HEK293 (cell line): ENCODE measurements around the gene PPP1CA.
A peak's percentile ranks its signal among the peaks of the same experiment; 100 is the strongest.

ENCODE experiments used
- CTCF ChIA-PET: fragments of 350-600 bp; formaldehyde crosslinking; extraction: SDS; loops from one replicate; lab custom pipeline; 2021; ENCODE audit warnings: antibody characterized with exemption; lab: Yijun Ruan, JAX
- POLR2A ChIA-PET: fragments of 300-600 bp; formaldehyde crosslinking; extraction: SDS; loops from one replicate; lab custom pipeline; 2020; ENCODE audit warnings: antibody characterized with exemption, inconsistent platforms; lab: Yijun Ruan, JAX
- H3K27ac ChIP-seq: fragments of 200-500 bp; sonication (Bioruptor generic); 2 replicates; pipeline ENCODE4 v1.5.1; 2014; ENCODE audit warnings: low read depth, low read length, control low read depth, inconsistent platforms; ENCODE audit errors: extremely low read depth
- H3K36me3 ChIP-seq, 2 experiments: fragments of 200-500 bp in 1 of 2; sonication (Bioruptor generic) in 1 of 2; 1 replicate in 1 of 2; 2 replicates in 1 of 2; pipeline ENCODE4 v1.5.1; 2014 to 2017; ENCODE audit warnings: inconsistent platforms in 2 of 2, low read length in 2 of 2; ENCODE audit not compliant: control insufficient read depth in 2 of 2, insufficient read depth in 1 of 2
- H3K4me1 ChIP-seq: fragments of 200-500 bp; sonication (Bioruptor generic); 2 replicates; pipeline ENCODE4 v1.5.1; 2014; ENCODE audit warnings: mild to moderate bottlenecking, low read length, inconsistent platforms; ENCODE audit not compliant: control insufficient read depth, insufficient read depth
- H3K4me3 ChIP-seq: 2 replicates; pipeline ENCODE4 v1.5.1; 2011; ENCODE audit warnings: low read depth, mild to moderate bottlenecking, control low read depth, low read length, moderate library complexity
- H3K9me3 ChIP-seq: fragments of 200-500 bp; sonication (Bioruptor generic); 2 replicates; pipeline ENCODE4 v1.5.1; 2014; ENCODE audit warnings: low read depth, low read length, inconsistent platforms; ENCODE audit not compliant: control insufficient read depth, insufficient read depth
- BCL11B ChIP-seq: fragments of 450-650 bp; formaldehyde crosslinking; IDR thresholded peaks from 2 replicates; pipeline ENCODE4 v1.5.1; 2016; ENCODE audit warnings: low read depth, missing biosample characterization, missing genetic modification characterization
- FEZF1 ChIP-seq: fragments of 450-650 bp; formaldehyde crosslinking; IDR thresholded peaks from 2 replicates; pipeline ENCODE4 v1.5.1; 2016; ENCODE audit warnings: missing biosample characterization, missing genetic modification characterization
- GLI2 ChIP-seq: fragments of 450-650 bp; formaldehyde crosslinking; IDR thresholded peaks from 2 replicates; pipeline ENCODE4; 2017; ENCODE audit warnings: missing biosample characterization, missing genetic modification characterization, low read depth, borderline replicate concordance
- HOXD13 ChIP-seq: sonication (generic); formaldehyde crosslinking; IDR thresholded peaks from 2 replicates; pipeline ENCODE4 v1.8.0; 2022; ENCODE audit warnings: missing genetic modification reagents, borderline replicate concordance
- KLF10 ChIP-seq: fragments of 450-650 bp; IDR thresholded peaks from 2 replicates; pipeline ENCODE4 v1.5.1; 2018; ENCODE audit warnings: missing biosample characterization, mild to moderate bottlenecking, missing genetic modification characterization
- KLF9 ChIP-seq: fragments of 450-650 bp; formaldehyde crosslinking; IDR thresholded peaks from 2 replicates; pipeline ENCODE4 v1.5.1; 2016; ENCODE audit warnings: missing biosample characterization, missing genetic modification characterization, low read depth
- PRDM4 ChIP-seq: fragments of 450-650 bp; formaldehyde crosslinking; IDR thresholded peaks from 2 replicates; pipeline ENCODE4 v1.5.1; 2017; ENCODE audit warnings: missing biosample characterization, missing genetic modification characterization
- SALL2 ChIP-seq: fragments of 450-650 bp; formaldehyde crosslinking; IDR thresholded peaks from 2 replicates; pipeline ENCODE4 v1.5.0; 2017; ENCODE audit warnings: missing biosample characterization, mild to moderate bottlenecking, missing genetic modification characterization, borderline replicate concordance
- SP3 ChIP-seq: fragments of 450-650 bp; formaldehyde crosslinking; IDR thresholded peaks from 2 replicates; pipeline ENCODE4 v1.5.1; 2016; ENCODE audit warnings: missing biosample characterization, missing genetic modification characterization
- TCF7L2 ChIP-seq: IDR thresholded peaks from 2 replicates; pipeline ENCODE4 v1.6.1; 2011; ENCODE audit warnings: low read depth, mild to moderate bottlenecking, inconsistent platforms, low read length, moderate library complexity, borderline replicate concordance
- ZBTB8A ChIP-seq: fragments of 450-650 bp; formaldehyde crosslinking; IDR thresholded peaks from 2 replicates; pipeline ENCODE4 v1.5.1; 2016; ENCODE audit warnings: missing biosample characterization, missing genetic modification characterization
- ZNF133 ChIP-seq: fragments of 450-650 bp; formaldehyde crosslinking; IDR thresholded peaks from 2 replicates; pipeline ENCODE4 v1.5.1; 2016; ENCODE audit warnings: missing biosample characterization, missing genetic modification characterization
- ZNF138 ChIP-seq: fragments of 450-650 bp; formaldehyde crosslinking; IDR thresholded peaks from 2 replicates; pipeline ENCODE4 v1.5.1; 2016; ENCODE audit warnings: missing biosample characterization, missing genetic modification characterization, borderline replicate concordance
- ZNF19 ChIP-seq: fragments of 450-650 bp; formaldehyde crosslinking; IDR thresholded peaks from 2 replicates; pipeline ENCODE4; 2016; ENCODE audit warnings: missing biosample characterization, missing genetic modification characterization, low read depth
- ZNF701 ChIP-seq: fragments of 450-650 bp; formaldehyde crosslinking; IDR thresholded peaks from 2 replicates; pipeline ENCODE4 v1.5.1; 2016; ENCODE audit warnings: missing biosample characterization, missing genetic modification characterization
- ZNF843 ChIP-seq: fragments of 450-650 bp; formaldehyde crosslinking; IDR thresholded peaks from 2 replicates; pipeline ENCODE4 v1.5.1; 2016; ENCODE audit warnings: missing biosample characterization, missing genetic modification characterization
- TF ChIP-seq, protein P1 (sequence below): fragments of 450-650 bp; formaldehyde crosslinking; IDR thresholded peaks from 2 replicates; pipeline ENCODE4 v1.5.1; 2016; ENCODE audit warnings: missing biosample characterization, missing genetic modification characterization
- TF ChIP-seq, protein P2 (sequence below): fragments of 450-650 bp; formaldehyde crosslinking; IDR thresholded peaks from 2 replicates; pipeline ENCODE4 v1.5.0; 2017; ENCODE audit warnings: missing biosample characterization, missing genetic modification characterization, borderline replicate concordance
- TF ChIP-seq, protein P3 (sequence below): fragments of 450-650 bp; formaldehyde crosslinking; optimal IDR thresholded peaks from 2 replicates; pipeline ENCODE3; 2016; ENCODE audit warnings: missing biosample characterization, mild to moderate bottlenecking, missing genetic modification characterization
- TF ChIP-seq, protein P4 (sequence below): fragments of 450-650 bp; formaldehyde crosslinking; IDR thresholded peaks from 2 replicates; pipeline ENCODE4 v1.5.1; 2016; ENCODE audit warnings: missing biosample characterization, missing genetic modification characterization
- TF ChIP-seq, protein P5 (sequence below): IDR thresholded peaks from 2 replicates; pipeline ENCODE4 v1.6.1; 2011; ENCODE audit warnings: mild to moderate bottlenecking, low read depth, low read length, borderline replicate concordance
- TF ChIP-seq, protein P6 (sequence below): fragments of 450-650 bp; formaldehyde crosslinking; IDR thresholded peaks from 2 replicates; pipeline ENCODE4 v1.5.1; 2016; ENCODE audit warnings: missing biosample characterization, missing genetic modification characterization

PPP1CA gene

DNA sequence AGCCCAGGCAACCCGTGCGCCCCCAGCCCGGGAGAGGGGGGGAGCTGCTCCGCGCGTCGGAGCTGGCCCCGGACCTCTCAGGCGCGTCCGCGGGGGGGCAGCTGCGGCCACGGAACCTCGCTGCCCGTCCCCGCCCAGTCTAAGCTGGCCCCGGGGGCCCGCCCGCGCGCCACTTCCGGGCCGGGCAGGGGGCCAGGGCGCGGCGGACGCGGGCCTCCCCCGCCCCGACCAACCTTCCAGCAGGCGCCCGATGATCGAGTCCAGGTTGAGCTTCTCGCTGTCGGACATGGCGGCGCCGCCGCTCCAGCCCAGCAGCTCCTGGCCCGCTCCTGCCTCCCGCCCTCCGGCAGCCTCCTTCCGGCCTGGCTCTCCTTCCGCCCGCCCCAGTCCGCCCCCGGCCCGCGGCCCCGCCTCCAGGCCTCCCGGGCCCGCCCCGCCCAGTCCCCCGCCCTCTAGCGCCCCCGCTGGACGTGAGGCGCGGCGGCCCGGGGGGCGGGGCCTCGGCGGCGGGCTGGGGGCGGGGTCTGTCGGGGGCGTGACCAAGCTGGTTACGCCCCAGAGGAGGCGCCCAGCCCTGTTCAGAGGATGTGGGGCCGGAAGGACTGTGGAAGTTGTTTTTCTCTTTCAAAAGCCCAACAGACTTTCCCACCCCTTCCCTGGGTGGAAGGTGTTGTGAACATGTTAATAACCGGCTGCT, at the start of gene PPP1CA:
Gene PPP1CA (minus strand): TSS at position 364 of the 697 bp plus-strand sequence. CDS start 76 bp downstream, at position 288.
- no peaks in the 10 kb centered on the region for H3K4me1 ChIP-seq
- H3K36me3 ChIP-seq: peaks cover 0 to 39% of the 10 kb centered on the region in 2 experiments; a peak in 1 of 3 replicates
- H3K9me3 ChIP-seq: no peaks in the 10 kb centered on the region
- H3K4me3 ChIP-seq: peak within 1 kb of the TSS; percentile 79
- H3K27ac ChIP-seq: peak within 1 kb of the TSS; percentile 88
- ChIA-PET CTCF (interaction anchor here (0.5 to 2.8 kb wide), 26 partner anchors 9 to 475 kb away, joined by 3 to 20 read pairs (median 5); partner anchors contain the start of genes PITPNM1, RAD9A and TMEM134), POLR2A (interaction anchor here (0.7 to 3.3 kb wide), 26 partner anchors 9 to 228 kb away, joined by 3 to 53 read pairs (median 6); partner anchors contain the start of genes AIP, CORO1B, GPR152 and GSTP1)
- TF ChIP-seq, protein P1, sequence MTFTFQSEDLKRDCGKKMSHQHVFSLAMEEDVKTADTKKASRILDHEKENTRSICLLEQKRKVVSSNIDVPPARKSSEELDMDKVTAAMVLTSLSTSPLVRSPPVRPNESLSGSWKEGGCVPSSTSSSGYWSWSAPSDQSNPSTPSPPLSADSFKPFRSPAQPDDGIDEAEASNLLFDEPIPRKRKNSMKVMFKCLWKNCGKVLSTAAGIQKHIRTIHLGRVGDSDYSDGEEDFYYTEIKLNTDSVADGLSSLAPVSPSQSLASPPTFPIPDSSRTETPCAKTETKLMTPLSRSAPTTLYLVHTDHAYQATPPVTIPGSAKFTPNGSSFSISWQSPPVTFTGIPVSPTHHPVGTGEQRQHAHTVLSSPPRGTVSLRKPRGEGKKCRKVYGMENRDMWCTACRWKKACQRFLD (tag by site-specific recombination): no peak
- TF ChIP-seq ZBTB8A (tag by site-specific recombination) (0 out of 2 replicates have a peak, but pooled peaks have one; percentile 34), ZNF843 (tag by site-specific recombination) (no peak), ZNF138 (tag by site-specific recombination) (no peak), BCL11B (tag by site-specific recombination) (no peak), HOXD13 (CRISPR knock-in tag) (no peak), KLF10 (tag by site-specific recombination) (no peak; the same call in 1 of the 2 replicates), GLI2 (tag by site-specific recombination) (no peak), ZNF19 (tag by site-specific recombination) (no peak), KLF9 (tag by site-specific recombination) (no peak), SP3 (tag by site-specific recombination) (peak; percentile 37; the same call in 1 of the 2 replicates), FEZF1 (tag by site-specific recombination) (no peak), ZNF701 (tag by site-specific recombination) (no peak), TCF7L2 (no peak), PRDM4 (tag by site-specific recombination) (no peak), ZNF133 (tag by site-specific recombination) (no peak), SALL2 (tag by site-specific recombination) (no peak)
- TF ChIP-seq, protein P2, sequence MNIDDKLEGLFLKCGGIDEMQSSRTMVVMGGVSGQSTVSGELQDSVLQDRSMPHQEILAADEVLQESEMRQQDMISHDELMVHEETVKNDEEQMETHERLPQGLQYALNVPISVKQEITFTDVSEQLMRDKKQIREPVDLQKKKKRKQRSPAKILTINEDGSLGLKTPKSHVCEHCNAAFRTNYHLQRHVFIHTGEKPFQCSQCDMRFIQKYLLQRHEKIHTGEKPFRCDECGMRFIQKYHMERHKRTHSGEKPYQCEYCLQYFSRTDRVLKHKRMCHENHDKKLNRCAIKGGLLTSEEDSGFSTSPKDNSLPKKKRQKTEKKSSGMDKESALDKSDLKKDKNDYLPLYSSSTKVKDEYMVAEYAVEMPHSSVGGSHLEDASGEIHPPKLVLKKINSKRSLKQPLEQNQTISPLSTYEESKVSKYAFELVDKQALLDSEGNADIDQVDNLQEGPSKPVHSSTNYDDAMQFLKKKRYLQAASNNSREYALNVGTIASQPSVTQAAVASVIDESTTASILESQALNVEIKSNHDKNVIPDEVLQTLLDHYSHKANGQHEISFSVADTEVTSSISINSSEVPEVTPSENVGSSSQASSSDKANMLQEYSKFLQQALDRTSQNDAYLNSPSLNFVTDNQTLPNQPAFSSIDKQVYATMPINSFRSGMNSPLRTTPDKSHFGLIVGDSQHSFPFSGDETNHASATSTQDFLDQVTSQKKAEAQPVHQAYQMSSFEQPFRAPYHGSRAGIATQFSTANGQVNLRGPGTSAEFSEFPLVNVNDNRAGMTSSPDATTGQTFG (tag by site-specific recombination): no peak
- TF ChIP-seq, protein P3, sequence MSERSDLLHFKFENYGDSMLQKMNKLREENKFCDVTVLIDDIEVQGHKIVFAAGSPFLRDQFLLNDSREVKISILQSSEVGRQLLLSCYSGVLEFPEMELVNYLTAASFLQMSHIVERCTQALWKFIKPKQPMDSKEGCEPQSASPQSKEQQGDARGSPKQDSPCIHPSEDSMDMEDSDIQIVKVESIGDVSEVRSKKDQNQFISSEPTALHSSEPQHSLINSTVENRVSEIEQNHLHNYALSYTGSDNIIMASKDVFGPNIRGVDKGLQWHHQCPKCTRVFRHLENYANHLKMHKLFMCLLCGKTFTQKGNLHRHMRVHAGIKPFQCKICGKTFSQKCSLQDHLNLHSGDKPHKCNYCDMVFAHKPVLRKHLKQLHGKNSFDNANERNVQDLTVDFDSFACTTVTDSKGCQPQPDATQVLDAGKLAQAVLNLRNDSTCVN (tag by site-specific recombination): peak; percentile 10
- TF ChIP-seq, protein P4, sequence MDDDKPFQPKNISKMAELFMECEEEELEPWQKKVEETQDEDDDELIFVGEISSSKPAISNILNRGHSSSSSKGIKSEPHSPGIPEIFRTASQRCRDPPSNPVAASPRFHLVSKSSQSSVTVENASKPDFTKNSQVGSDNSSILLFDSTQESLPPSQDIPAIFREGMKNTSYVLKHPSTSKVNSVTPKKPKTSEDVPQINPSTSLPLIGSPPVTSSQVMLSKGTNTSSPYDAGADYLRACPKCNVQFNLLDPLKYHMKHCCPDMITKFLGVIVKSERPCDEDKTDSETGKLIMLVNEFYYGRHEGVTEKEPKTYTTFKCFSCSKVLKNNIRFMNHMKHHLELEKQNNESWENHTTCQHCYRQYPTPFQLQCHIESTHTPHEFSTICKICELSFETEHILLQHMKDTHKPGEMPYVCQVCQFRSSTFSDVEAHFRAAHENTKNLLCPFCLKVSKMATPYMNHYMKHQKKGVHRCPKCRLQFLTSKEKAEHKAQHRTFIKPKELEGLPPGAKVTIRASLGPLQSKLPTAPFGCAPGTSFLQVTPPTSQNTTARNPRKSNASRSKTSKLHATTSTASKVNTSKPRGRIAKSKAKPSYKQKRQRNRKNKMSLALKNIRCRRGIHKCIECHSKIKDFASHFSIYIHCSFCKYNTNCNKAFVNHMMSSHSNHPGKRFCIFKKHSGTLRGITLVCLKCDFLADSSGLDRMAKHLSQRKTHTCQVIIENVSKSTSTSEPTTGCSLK (tag by site-specific recombination): no peak
- TF ChIP-seq, protein P5, sequence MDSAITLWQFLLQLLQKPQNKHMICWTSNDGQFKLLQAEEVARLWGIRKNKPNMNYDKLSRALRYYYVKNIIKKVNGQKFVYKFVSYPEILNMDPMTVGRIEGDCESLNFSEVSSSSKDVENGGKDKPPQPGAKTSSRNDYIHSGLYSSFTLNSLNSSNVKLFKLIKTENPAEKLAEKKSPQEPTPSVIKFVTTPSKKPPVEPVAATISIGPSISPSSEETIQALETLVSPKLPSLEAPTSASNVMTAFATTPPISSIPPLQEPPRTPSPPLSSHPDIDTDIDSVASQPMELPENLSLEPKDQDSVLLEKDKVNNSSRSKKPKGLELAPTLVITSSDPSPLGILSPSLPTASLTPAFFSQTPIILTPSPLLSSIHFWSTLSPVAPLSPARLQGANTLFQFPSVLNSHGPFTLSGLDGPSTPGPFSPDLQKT: peak; percentile 29; the same call in 1 of the 2 replicates
- TF ChIP-seq, protein P6, sequence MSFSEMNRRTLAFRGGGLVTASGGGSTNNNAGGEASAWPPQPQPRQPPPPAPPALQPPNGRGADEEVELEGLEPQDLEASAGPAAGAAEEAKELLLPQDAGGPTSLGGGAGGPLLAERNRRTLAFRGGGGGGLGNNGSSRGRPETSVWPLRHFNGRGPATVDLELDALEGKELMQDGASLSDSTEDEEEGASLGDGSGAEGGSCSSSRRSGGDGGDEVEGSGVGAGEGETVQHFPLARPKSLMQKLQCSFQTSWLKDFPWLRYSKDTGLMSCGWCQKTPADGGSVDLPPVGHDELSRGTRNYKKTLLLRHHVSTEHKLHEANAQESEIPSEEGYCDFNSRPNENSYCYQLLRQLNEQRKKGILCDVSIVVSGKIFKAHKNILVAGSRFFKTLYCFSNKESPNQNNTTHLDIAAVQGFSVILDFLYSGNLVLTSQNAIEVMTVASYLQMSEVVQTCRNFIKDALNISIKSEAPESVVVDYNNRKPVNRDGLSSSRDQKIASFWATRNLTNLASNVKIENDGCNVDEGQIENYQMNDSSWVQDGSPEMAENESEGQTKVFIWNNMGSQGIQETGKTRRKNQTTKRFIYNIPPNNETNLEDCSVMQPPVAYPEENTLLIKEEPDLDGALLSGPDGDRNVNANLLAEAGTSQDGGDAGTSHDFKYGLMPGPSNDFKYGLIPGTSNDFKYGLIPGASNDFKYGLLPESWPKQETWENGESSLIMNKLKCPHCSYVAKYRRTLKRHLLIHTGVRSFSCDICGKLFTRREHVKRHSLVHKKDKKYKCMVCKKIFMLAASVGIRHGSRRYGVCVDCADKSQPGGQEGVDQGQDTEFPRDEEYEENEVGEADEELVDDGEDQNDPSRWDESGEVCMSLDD: peak; percentile 4; the same call in 1 of the 2 replicates
